HCT116 (cell line): ENCODE data around the gene NAPB. TPM values are rescaled to one million over a fixed set of nuclear protein-coding genes. Genes with fewer than 3 reads are reported as not detected.

Source experiments
- ATAC-seq: fragments of 200-7000 bp; cut with Tn5 transposase; 2 replicates; pipeline ENCODE4 v1.9.1; 2020; ENCODE audit warnings: mild to moderate bottlenecking, moderate library complexity
- BruUV-seq: library from RNA; stranded (reverse); fragments of 400-500 nt; replicated peaks from 2 replicates; lab custom pipeline; 2021; lab: Mats Ljungman, UMichigan
- CTCF ChIA-PET: fragments of 300-600 bp; sonication (Branson Sonifier 250); formaldehyde crosslinking; loops from one replicate; lab custom pipeline; 2021; ENCODE audit warnings: antibody characterized with exemption; lab: Charles Lee
- POLR2A ChIA-PET: fragments of 300-600, 350-600 bp; sonication (Branson Sonifier 250); formaldehyde crosslinking; loops from one replicate; lab custom pipeline; 2021; ENCODE audit warnings: antibody characterized with exemption; lab: Charles Lee
- RAD21 ChIA-PET, 2 experiments: fragments of 300-600 bp; sonication (Branson Sonifier 250); formaldehyde crosslinking; loops; one replicate each; lab custom pipeline; 2023; ENCODE audit warnings: low total read pairs in 2 of 2; ENCODE audit not compliant: uncharacterized antibody in 2 of 2, unreplicated experiment in 2 of 2, low non-redundant PET in 1 of 2; lab: Charles Lee
- DNase-seq: peaks from one replicate; pipeline ENCODE4 v3.0.0-alpha.2; 2010; ENCODE audit warnings: low read depth, low spot score
- H2AFZ ChIP-seq: fragments of 200-600 bp; shearing (Covaris generic), sonication (generic); 2 replicates; pipeline ENCODE4 v1.6.1; 2017; ENCODE audit warnings: low read depth, mixed run types, mixed read lengths, antibody characterized with exemption, low read length; ENCODE audit not compliant: poor library complexity, severe bottlenecking
- H3K27ac ChIP-seq: 2 replicates; pipeline ENCODE4 v1.5.1; 2012; ENCODE audit warnings: low read depth, low read length
- H3K27me3 ChIP-seq: fragments of 200-600 bp; sonication (generic); 2 replicates; pipeline ENCODE4 v1.6.1; 2016; ENCODE audit warnings: mixed run types, low read length, mixed read lengths; ENCODE audit not compliant: insufficient read depth
- H3K36me3 ChIP-seq, 2 experiments: fragments of 200-500 bp in 1 of 2; fragments of 200-600 bp in 1 of 2; sonication (Bioruptor generic) in 1 of 2; sonication (generic) in 1 of 2; 2 replicates each; pipeline versions ENCODE4 v1.5.1 to v1.6.1; 2014 to 2016; ENCODE audit warnings: low read length in 2 of 2, inconsistent platforms in 1 of 2, mixed read lengths in 1 of 2, mixed run types in 1 of 2; ENCODE audit not compliant: insufficient read depth in 2 of 2, control insufficient read depth in 1 of 2
- H3K4me1 ChIP-seq, 2 experiments: fragments of 200-600 bp in 1 of 2; sonication (generic) in 1 of 2; 2 replicates each; pipeline versions ENCODE4 v1.5.1 to v1.6.1; 2012 to 2017; ENCODE audit warnings: low read length in 2 of 2, inconsistent platforms in 1 of 2, mild to moderate bottlenecking in 1 of 2, mixed read lengths in 1 of 2, mixed run types in 1 of 2, moderate library complexity in 1 of 2; ENCODE audit not compliant: insufficient read depth in 2 of 2, control insufficient read depth in 1 of 2
- H3K4me2 ChIP-seq: fragments of 200-600 bp; sonication (generic); 2 replicates; pipeline ENCODE4 v1.6.1; 2017; ENCODE audit warnings: mixed run types, low read length, mixed read lengths
- H3K4me3 ChIP-seq, 2 experiments: fragments of 200-600 bp in 1 of 2; sonication (generic) in 1 of 2; replicated peaks in 1 of 2; 2 replicates each; pipeline ENCODE4 v1.5.1; 2011 to 2016; ENCODE audit warnings: low read length in 2 of 2, control low read depth in 1 of 2, low read depth in 1 of 2, mild to moderate bottlenecking in 1 of 2, mixed read lengths in 1 of 2, mixed run types in 1 of 2
- H3K79me2 ChIP-seq: fragments of 200-600 bp; sonication (generic); 2 replicates; pipeline ENCODE4 v1.6.1; 2017; ENCODE audit warnings: mild to moderate bottlenecking, mixed run types, low read length, moderate library complexity, mixed read lengths; ENCODE audit not compliant: insufficient read depth
- H3K9ac ChIP-seq: fragments of 200-600 bp; sonication (generic); 2 replicates; pipeline ENCODE4 v1.6.1; 2016; ENCODE audit warnings: low read length, mixed read lengths
- H3K9me2 ChIP-seq: fragments of 200-600 bp; sonication (generic), shearing (Covaris generic); 2 replicates; pipeline ENCODE4 v1.6.1; 2017; ENCODE audit warnings: mixed run types, mild to moderate bottlenecking, moderate library complexity; ENCODE audit not compliant: insufficient read depth
- H3K9me3 ChIP-seq, 2 experiments: fragments of 200-500 bp in 1 of 2; fragments of 200-600 bp in 1 of 2; sonication (Bioruptor generic) in 1 of 2; sonication (generic) in 1 of 2; 2 replicates each; pipeline ENCODE4 v1.6.1; 2014 to 2017; ENCODE audit warnings: low read length in 2 of 2, mixed read lengths in 2 of 2, inconsistent platforms in 1 of 2, low read depth in 1 of 2, mild to moderate bottlenecking in 1 of 2, mixed run types in 1 of 2, moderate library complexity in 1 of 2; ENCODE audit not compliant: control insufficient read depth in 1 of 2, insufficient read depth in 1 of 2
- H4K20me1 ChIP-seq: fragments of 200-600 bp; sonication (generic), shearing (Covaris generic); 2 replicates; pipeline ENCODE4 v1.6.1; 2017; ENCODE audit warnings: mixed run types, mild to moderate bottlenecking, moderate library complexity; ENCODE audit not compliant: insufficient read depth
- ELF1 ChIP-seq: IDR thresholded peaks from 2 replicates; pipeline ENCODE4 v1.6.1; 2012; ENCODE audit warnings: low read depth, borderline replicate concordance
- EZH2 ChIP-seq: fragments of 200-600 bp; sonication (generic); IDR thresholded peaks from 2 replicates; pipeline ENCODE4 v1.6.1; 2017; ENCODE audit warnings: antibody characterized with exemption, mixed run types
- JUND ChIP-seq: IDR thresholded peaks from 2 replicates; pipeline ENCODE4 v1.6.1; 2012
- RAD21 ChIP-seq: IDR thresholded peaks from 2 replicates; pipeline ENCODE4 v1.6.1; 2012; ENCODE audit warnings: low read depth, mild to moderate bottlenecking
- SP1 ChIP-seq: IDR thresholded peaks from 2 replicates; pipeline ENCODE4 v1.6.1; 2012; ENCODE audit warnings: low read depth
- intact Hi-C: fragments of 100-400 bp; cut with micrococcal nuclease; formaldehyde crosslinking; loops from 2 replicates; pipeline ENCODE4 v1.10.0; 2022
- total RNA-seq: library from RNA; stranded (reverse); gene quantifications from one replicate; pipeline ENCODE4 v1.2.1, GENCODE V29; 2021; ENCODE audit not compliant: unreplicated experiment
- TF ChIP-seq, protein P1 (sequence below): IDR thresholded peaks from 2 replicates; pipeline ENCODE4 v1.6.1; 2012; ENCODE audit warnings: low read depth
- TF ChIP-seq, protein P2 (sequence below), 3 experiments: fragments of 200-600 bp in 1 of 3; sonication (generic) in 1 of 3; IDR thresholded peaks in 2 of 3; conservative IDR thresholded peaks in 1 of 3; 2 replicates each; pipeline ENCODE4 v1.5.1; 2012 to 2017; ENCODE audit warnings: low read depth in 2 of 3, low read length in 2 of 3, antibody characterized with exemption in 1 of 3, borderline replicate concordance in 1 of 3, control low read depth in 1 of 3, mild to moderate bottlenecking in 1 of 3, mixed read lengths in 1 of 3, mixed run types in 1 of 3, moderate library complexity in 1 of 3; ENCODE audit not compliant: insufficient read depth in 1 of 3
- TF ChIP-seq, protein P3 (sequence below): IDR thresholded peaks from 2 replicates; pipeline ENCODE4 v1.6.1; 2011; ENCODE audit warnings: mild to moderate bottlenecking, low read length, moderate library complexity; ENCODE audit not compliant: insufficient replicate concordance; ENCODE audit errors: extremely low read depth

Gene NAPB
- total RNA-seq, 1 experiment from 2014 or later: 7.9 TPM

DNA sequence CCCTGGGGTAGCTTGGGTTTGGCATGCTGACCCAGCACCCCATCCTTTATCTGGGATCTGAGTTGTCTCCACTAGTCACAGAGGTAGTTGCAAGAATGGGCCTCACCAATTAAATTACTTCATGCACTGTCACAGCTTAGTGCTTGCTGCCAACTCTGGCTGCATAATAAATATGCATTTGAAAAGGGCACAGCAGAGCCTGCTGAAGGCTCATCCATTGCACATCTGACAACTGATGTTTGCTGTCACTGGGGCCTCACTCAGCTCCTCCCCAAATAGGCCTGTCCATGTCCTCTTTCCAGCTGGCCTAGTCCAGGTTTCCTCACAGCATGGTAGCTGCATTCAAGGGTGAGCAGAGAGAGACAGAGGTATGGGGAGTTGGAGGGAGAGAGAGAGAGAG is 84.0 kb downstream of the NAPB start (continued):
- TF ChIP-seq, protein P1, sequence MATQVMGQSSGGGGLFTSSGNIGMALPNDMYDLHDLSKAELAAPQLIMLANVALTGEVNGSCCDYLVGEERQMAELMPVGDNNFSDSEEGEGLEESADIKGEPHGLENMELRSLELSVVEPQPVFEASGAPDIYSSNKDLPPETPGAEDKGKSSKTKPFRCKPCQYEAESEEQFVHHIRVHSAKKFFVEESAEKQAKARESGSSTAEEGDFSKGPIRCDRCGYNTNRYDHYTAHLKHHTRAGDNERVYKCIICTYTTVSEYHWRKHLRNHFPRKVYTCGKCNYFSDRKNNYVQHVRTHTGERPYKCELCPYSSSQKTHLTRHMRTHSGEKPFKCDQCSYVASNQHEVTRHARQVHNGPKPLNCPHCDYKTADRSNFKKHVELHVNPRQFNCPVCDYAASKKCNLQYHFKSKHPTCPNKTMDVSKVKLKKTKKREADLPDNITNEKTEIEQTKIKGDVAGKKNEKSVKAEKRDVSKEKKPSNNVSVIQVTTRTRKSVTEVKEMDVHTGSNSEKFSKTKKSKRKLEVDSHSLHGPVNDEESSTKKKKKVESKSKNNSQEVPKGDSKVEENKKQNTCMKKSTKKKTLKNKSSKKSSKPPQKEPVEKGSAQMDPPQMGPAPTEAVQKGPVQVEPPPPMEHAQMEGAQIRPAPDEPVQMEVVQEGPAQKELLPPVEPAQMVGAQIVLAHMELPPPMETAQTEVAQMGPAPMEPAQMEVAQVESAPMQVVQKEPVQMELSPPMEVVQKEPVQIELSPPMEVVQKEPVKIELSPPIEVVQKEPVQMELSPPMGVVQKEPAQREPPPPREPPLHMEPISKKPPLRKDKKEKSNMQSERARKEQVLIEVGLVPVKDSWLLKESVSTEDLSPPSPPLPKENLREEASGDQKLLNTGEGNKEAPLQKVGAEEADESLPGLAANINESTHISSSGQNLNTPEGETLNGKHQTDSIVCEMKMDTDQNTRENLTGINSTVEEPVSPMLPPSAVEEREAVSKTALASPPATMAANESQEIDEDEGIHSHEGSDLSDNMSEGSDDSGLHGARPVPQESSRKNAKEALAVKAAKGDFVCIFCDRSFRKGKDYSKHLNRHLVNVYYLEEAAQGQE: no peak
- no peak for TF ChIP-seq JUND
- no peak for TF ChIP-seq ELF1
- no peak for TF ChIP-seq RAD21
- TF ChIP-seq SP1: no peak

DNA sequence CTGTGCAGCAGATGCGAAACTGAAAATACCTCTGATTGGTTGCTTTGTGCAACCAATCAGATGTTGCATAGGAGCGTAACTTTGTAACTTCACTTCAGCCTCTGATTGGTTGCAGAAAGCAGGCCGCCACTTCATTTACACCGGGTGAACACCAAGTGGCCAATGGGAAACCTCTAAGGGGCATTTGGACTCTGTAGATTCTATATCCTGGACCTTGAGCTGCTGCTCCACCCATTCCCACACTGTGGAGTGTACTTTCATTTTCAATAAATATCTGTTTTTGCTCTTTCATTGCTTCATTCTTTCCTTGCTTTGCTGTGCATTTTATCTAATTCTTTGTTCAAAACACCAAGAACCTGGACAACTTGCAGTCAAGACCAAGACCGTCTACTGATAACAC is 84.8 kb downstream of the NAPB start:
- intact Hi-C loops: no loop called here
- no TSS peak for BruUV-seq
- DNase-seq: no peak
- Histone ChIP-seq H3K9me2 (no peaks in the 10 kb centered on the region), H4K20me1 (no peaks in the 10 kb centered on the region)
- TF ChIP-seq, protein P2, sequence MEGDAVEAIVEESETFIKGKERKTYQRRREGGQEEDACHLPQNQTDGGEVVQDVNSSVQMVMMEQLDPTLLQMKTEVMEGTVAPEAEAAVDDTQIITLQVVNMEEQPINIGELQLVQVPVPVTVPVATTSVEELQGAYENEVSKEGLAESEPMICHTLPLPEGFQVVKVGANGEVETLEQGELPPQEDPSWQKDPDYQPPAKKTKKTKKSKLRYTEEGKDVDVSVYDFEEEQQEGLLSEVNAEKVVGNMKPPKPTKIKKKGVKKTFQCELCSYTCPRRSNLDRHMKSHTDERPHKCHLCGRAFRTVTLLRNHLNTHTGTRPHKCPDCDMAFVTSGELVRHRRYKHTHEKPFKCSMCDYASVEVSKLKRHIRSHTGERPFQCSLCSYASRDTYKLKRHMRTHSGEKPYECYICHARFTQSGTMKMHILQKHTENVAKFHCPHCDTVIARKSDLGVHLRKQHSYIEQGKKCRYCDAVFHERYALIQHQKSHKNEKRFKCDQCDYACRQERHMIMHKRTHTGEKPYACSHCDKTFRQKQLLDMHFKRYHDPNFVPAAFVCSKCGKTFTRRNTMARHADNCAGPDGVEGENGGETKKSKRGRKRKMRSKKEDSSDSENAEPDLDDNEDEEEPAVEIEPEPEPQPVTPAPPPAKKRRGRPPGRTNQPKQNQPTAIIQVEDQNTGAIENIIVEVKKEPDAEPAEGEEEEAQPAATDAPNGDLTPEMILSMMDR (IDR thresholded peaks at IDR 0.05 in 2 of 3, conservative IDR thresholded peaks at IDR 0.05 in 1 of 3; ENCODE audit: borderline replicate concordance in 1 of 3, insufficient read depth in 1 of 3, low read depth in 2 of 3, low read length in 2 of 3): no peak
- TF ChIP-seq, protein P3, sequence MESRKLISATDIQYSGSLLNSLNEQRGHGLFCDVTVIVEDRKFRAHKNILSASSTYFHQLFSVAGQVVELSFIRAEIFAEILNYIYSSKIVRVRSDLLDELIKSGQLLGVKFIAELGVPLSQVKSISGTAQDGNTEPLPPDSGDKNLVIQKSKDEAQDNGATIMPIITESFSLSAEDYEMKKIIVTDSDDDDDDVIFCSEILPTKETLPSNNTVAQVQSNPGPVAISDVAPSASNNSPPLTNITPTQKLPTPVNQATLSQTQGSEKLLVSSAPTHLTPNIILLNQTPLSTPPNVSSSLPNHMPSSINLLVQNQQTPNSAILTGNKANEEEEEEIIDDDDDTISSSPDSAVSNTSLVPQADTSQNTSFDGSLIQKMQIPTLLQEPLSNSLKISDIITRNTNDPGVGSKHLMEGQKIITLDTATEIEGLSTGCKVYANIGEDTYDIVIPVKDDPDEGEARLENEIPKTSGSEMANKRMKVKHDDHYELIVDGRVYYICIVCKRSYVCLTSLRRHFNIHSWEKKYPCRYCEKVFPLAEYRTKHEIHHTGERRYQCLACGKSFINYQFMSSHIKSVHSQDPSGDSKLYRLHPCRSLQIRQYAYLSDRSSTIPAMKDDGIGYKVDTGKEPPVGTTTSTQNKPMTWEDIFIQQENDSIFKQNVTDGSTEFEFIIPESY: no peak
- TF ChIP-seq EZH2: no peak
- TF ChIP-seq, all 23 proteins: peak for 0
- ATAC-seq: no peak
- POLR2A ChIA-PET: no interaction called here
- Histone ChIP-seq H3K9ac (no peak overlapping the region), H3K36me3 (no peaks in the 10 kb centered on the region), H3K4me1 (no peaks in the 10 kb centered on the region), H3K27ac (no peak overlapping the region), H3K4me2 (no peak overlapping the region), H2AFZ (no peak overlapping the region), H3K27me3 (peaks cover 8% of the 10 kb centered on the region; the same call in 1 of the 2 replicates), H3K79me2 (no peaks in the 10 kb centered on the region), H3K4me3 (no peak overlapping the region), H3K9me3 (no peaks in the 10 kb centered on the region)
- RAD21 ChIA-PET: no interaction called here
- CTCF ChIA-PET: no interaction called here
